Measurements from ENCODE around the gene OR9I1. TPM values are rescaled to one million over a fixed set of nuclear protein-coding genes. Genes with fewer than 3 reads are reported as not detected.

The OR9I1 gene
- total and polyA plus RNA-seq, 2 donors (not counting 1 experiment from before 2014, with no cell fraction given): not detected

- no peak overlapping the region for H3K9ac ChIP-seq (ENCODE audit: low read length)
- CTCF ChIA-PET: interaction anchor here (0.6 kb wide), 1 partner anchor 21 kb away, joined by 3 read pairs; no protein-coding TSS in a partner anchor
- ATAC-seq (ENCODE audit: low read depth): no peak
These were observed 8.2 kb upstream of the OR9I1 start for GRCh38 chr11:58133309-58134076.

More at GRCh38 chr11:58133309-58134076, 8.2 kb upstream of the OR9I1 start:
- no peak overlapping the region for H3K4me3 ChIP-seq (ENCODE audit: control extremely low read depth in 1 of 5, extremely low read depth in 1 of 5, insufficient read depth in 1 of 5, low read depth in 2 of 5, low read length in 4 of 5)
- WGBS (ENCODE audit: insufficient coverage): 79% methylated on average over 4 of the region's 7 CpGs
- TF ChIP-seq CTCF (IDR thresholded peaks at IDR 0.05): no peak
- TF ChIP-seq EZH2 (IDR thresholded peaks at IDR 0.05; ENCODE audit: borderline replicate concordance, insufficient read depth, low read depth, low read length, poor library complexity, severe bottlenecking): no peak
- H3K27ac ChIP-seq (ENCODE audit: low read length in 2 of 2): no peak overlapping the region
- H3K4me1 ChIP-seq (ENCODE audit: control insufficient read depth in 2 of 2, insufficient read depth in 2 of 2, low read length in 2 of 2): no peaks in the 10 kb centered on the region
- no peak for DNase-seq
- intact Hi-C loops (cut with micrococcal nuclease): no loop called here
- no peaks in the 10 kb centered on the region for H3K36me3 ChIP-seq (replicated peaks in 1 of 2; ENCODE audit: control extremely low read depth in 1 of 2, control insufficient read depth in 1 of 2, extremely low read depth in 1 of 2, insufficient read depth in 2 of 2, low read length in 1 of 2)
- no peak overlapping the region for H3K4me3 Mint-ChIP-seq
- no peaks in the 10 kb centered on the region for H3K9me3 ChIP-seq (ENCODE audit: control extremely low read depth in 1 of 3, control insufficient read depth in 2 of 3, insufficient read depth in 1 of 3, low read length in 2 of 3)
- peaks cover 8% of the 10 kb centered on the region for H3K27me3 Mint-ChIP-seq
- H2AFZ ChIP-seq (ENCODE audit: insufficient read depth, low read depth, low read length, poor library complexity, severe bottlenecking): no peak overlapping the region
- H4K20me1 ChIP-seq (ENCODE audit: control insufficient read depth, insufficient read depth, low read length, poor library complexity, severe bottlenecking): no peaks in the 10 kb centered on the region
- no peak overlapping the region for H3K27ac Mint-ChIP-seq
- H3K27me3 ChIP-seq (replicated peaks in 1 of 4; ENCODE audit: control extremely low read depth in 1 of 4, control insufficient read depth in 3 of 4, insufficient read depth in 4 of 4, low read length in 3 of 4): peaks cover 0 to 2% (median 0%) of the 10 kb centered on the region in 4 experiments
- no peaks in the 10 kb centered on the region for H3K79me2 ChIP-seq (ENCODE audit: control insufficient read depth, insufficient read depth, low read length)
- H3K4me1 Mint-ChIP-seq: no peaks in the 10 kb centered on the region
- POLR2A ChIA-PET: no interaction called here
- H3K9me3 Mint-ChIP-seq (ENCODE audit: insufficient read depth): no peaks in the 10 kb centered on the region
- H3K4me2 ChIP-seq (replicated peaks; ENCODE audit: low read depth, low read length, poor library complexity, severe bottlenecking): no peak overlapping the region
